GM12878 (cell line): ENCODE data around the gene CDC42EP3. TPM values are rescaled to one million over a fixed set of nuclear protein-coding genes. Genes with fewer than 3 reads are reported as not detected.
A peak's percentile ranks its signal among the peaks of the same experiment; 100 is the strongest.

Experiments
- ATAC-seq: fragments of 200-7000 bp; cut with Tn5 transposase; 3 replicates; pipeline ENCODE4 v1.9.1; 2020; ENCODE audit warnings: mild to moderate bottlenecking, moderate library complexity
- BruUV-seq: library from RNA; stranded (reverse); fragments of 400-500 nt; replicated peaks from 2 replicates; lab custom pipeline; 2021; lab: Mats Ljungman, UMichigan
- CTCF ChIA-PET: fragments of 300-600 bp; sonication (Branson Sonifier 250); formaldehyde crosslinking; extraction: SDS; loops from one replicate; lab custom pipeline; 2021; ENCODE audit warnings: inconsistent platforms; lab: Yijun Ruan, JAX
- POLR2A ChIA-PET: fragments of 350-600 bp; formaldehyde crosslinking; extraction: SDS; loops from one replicate; lab custom pipeline; 2021; ENCODE audit warnings: inconsistent platforms; lab: Charles Lee
- RAD21 ChIA-PET: fragments of 300-600 bp; sonication (Branson Sonifier 250); formaldehyde crosslinking; loops from one replicate; lab custom pipeline; 2023; ENCODE audit warnings: antibody characterized with exemption; ENCODE audit not compliant: unreplicated experiment; lab: Charles Lee
- SMC1A ChIA-PET: fragments of 300-600 bp; sonication (Branson Sonifier 250); formaldehyde crosslinking; loops from one replicate; lab custom pipeline; 2023; ENCODE audit not compliant: unreplicated experiment, uncharacterized antibody; lab: Charles Lee
- DNase-seq: peaks from one replicate; pipeline ENCODE4 v3.0.0-alpha.2; 2011; ENCODE audit warnings: low read depth, low spot score
- FAIRE-seq: peaks from 3 replicates; lab custom pipeline; 2011; peaks lifted over from hg19 to GRCh38; lab: Jason Lieb, UNC
- H2AFZ ChIP-seq: 2 replicates; pipeline ENCODE4 v1.6.0; 2011; ENCODE audit warnings: low read depth, low read length, control low read depth; ENCODE audit not compliant: control insufficient read depth
- H3K27ac ChIP-seq: 2 replicates; pipeline ENCODE4 v1.5.1; 2011; ENCODE audit warnings: control low read depth; ENCODE audit not compliant: control insufficient read depth, insufficient read depth
- H3K27me3 ChIP-seq, 2 experiments: replicated peaks in 1 of 2; 2 replicates each; pipeline versions ENCODE4 v1.6.0 to v1.6.1; 2011; ENCODE audit warnings: low read length in 1 of 2; ENCODE audit not compliant: control insufficient read depth in 2 of 2, insufficient read depth in 2 of 2
- H3K36me3 ChIP-seq, 2 experiments: 2 replicates each; pipeline ENCODE4 v1.5.1; 2011; ENCODE audit warnings: low read length in 1 of 2; ENCODE audit not compliant: control insufficient read depth in 2 of 2, insufficient read depth in 2 of 2
- H3K4me1 ChIP-seq: 2 replicates; pipeline ENCODE4 v1.6.1; 2011; ENCODE audit warnings: mild to moderate bottlenecking, low read length, moderate library complexity, mixed read lengths; ENCODE audit not compliant: control insufficient read depth, insufficient read depth
- H3K4me2 ChIP-seq: 2 replicates; pipeline ENCODE4 v1.6.0; 2011; ENCODE audit warnings: control low read depth; ENCODE audit not compliant: control insufficient read depth, insufficient read depth
- H3K4me3 ChIP-seq: fragments of 200-600 bp; sonication (generic); 2 replicates; pipeline ENCODE4 v1.5.1; 2016
- H3K79me2 ChIP-seq: 2 replicates; pipeline ENCODE4 v1.6.0; 2011; ENCODE audit warnings: low read length; ENCODE audit not compliant: control insufficient read depth, insufficient read depth
- H3K9ac ChIP-seq: 2 replicates; pipeline ENCODE4 v1.8.0; 2011; ENCODE audit warnings: low read length, control low read depth, mixed read lengths; ENCODE audit not compliant: control insufficient read depth, insufficient read depth
- H3K9me3 ChIP-seq: replicated peaks from 3 replicates; pipeline ENCODE4 v1.5.1; 2011; ENCODE audit warnings: mild to moderate bottlenecking, low read length; ENCODE audit not compliant: control insufficient read depth, insufficient read depth
- H4K20me1 ChIP-seq: 2 replicates; pipeline ENCODE4 v1.6.0; 2011; ENCODE audit not compliant: control insufficient read depth, insufficient read depth
- BACH1 ChIP-seq: fragments of 450-650 bp; IDR thresholded peaks from 2 replicates; pipeline ENCODE4 v1.6.1; 2017; ENCODE audit warnings: mild to moderate bottlenecking, borderline replicate concordance
- CHD1 ChIP-seq: IDR thresholded peaks from 2 replicates; pipeline ENCODE4 v1.6.1; 2012; ENCODE audit warnings: low read depth, low read length, improper control_type of control experiment
- EED ChIP-seq: sonication (generic); IDR thresholded peaks from 2 replicates; pipeline ENCODE4 v1.6.1; 2016; ENCODE audit warnings: antibody characterized with exemption, low read depth
- ETV6 ChIP-seq, 2 experiments: fragments of 450-650 bp in 1 of 2; IDR thresholded peaks in 1 of 2; conservative IDR thresholded peaks in 1 of 2; 2 replicates each; pipeline ENCODE4 v1.6.1; 2014; ENCODE audit warnings: antibody characterized with exemption in 1 of 2, borderline replicate concordance in 1 of 2, low read depth in 1 of 2, mild to moderate bottlenecking in 1 of 2, moderate library complexity in 1 of 2
- HDAC6 ChIP-seq: fragments of 200-600 bp; sonication (generic); IDR thresholded peaks from one replicate; pipeline ENCODE4 v1.8.0; 2017; ENCODE audit warnings: antibody characterized with exemption; ENCODE audit not compliant: unreplicated experiment
- KLF5 ChIP-seq: fragments of 450-650 bp; IDR thresholded peaks from 2 replicates; pipeline ENCODE4 v1.6.1; 2014; ENCODE audit warnings: mild to moderate bottlenecking; ENCODE audit not compliant: partially characterized antibody
- MTA3 ChIP-seq: IDR thresholded peaks from 2 replicates; pipeline ENCODE4 v1.6.1; 2012; ENCODE audit warnings: low read length, inconsistent platforms, borderline replicate concordance
- NFIC ChIP-seq: IDR thresholded peaks from 2 replicates; pipeline ENCODE4 v1.6.1; 2012; ENCODE audit warnings: low read depth, mild to moderate bottlenecking, inconsistent platforms, low read length, moderate library complexity
- POLR2AphosphoS2 ChIP-seq: IDR thresholded peaks from 2 replicates; pipeline ENCODE4 v1.6.1; 2011; ENCODE audit warnings: low read depth, mild to moderate bottlenecking, low read length, improper control_type of control experiment, moderate library complexity
- SUZ12 ChIP-seq: fragments of 200-600 bp; sonication (generic); IDR thresholded peaks from one replicate; pipeline ENCODE4 v1.6.1; 2018; ENCODE audit warnings: antibody characterized with exemption, mild to moderate bottlenecking; ENCODE audit not compliant: unreplicated experiment
- WGBS: methylation state at CpG from one replicate; pipeline ENCODE4 v1.1.6; 2016; ENCODE audit warnings: low lambda C conversion rate; ENCODE audit not compliant: insufficient replicate concordance, insufficient coverage; ENCODE audit errors: missing lambda C conversion rate; 5-methylcytosine and 5-hydroxymethylcytosine counted together
- in situ Hi-C: fragments of 300-500 bp; cut with MboI; formaldehyde crosslinking; loops from 9 replicates; pipeline ENCODE4 v1.14.3; 2018; ENCODE audit warnings: mixed read lengths
- intact Hi-C: fragments of 100-400 bp; cut with micrococcal nuclease; formaldehyde crosslinking; loops from one replicate; pipeline ENCODE4 v1.14.2; 2022; ENCODE audit not compliant: unreplicated experiment
- polyA plus RNA-seq, 11 experiments: library from polyadenylated mRNA; depleted of rRNA in 4 of 11; unstranded in 6 of 11; stranded (reverse) in 5 of 11; fragments of >200 nt; fragmentation: Nextera tagmentation in 4 of 11; fragmentation: Illumina TruSeq in 1 of 11; extraction: Ambion mirVana in 4 of 11; extraction: Trizol in 1 of 11; gene quantifications; 1 replicate in 1 of 11; 2 replicates in 10 of 11; pipeline versions ENCODE4 v1.2.1 to v1.2.3, GENCODE V29; 2011 to 2016; ENCODE audit warnings: inconsistent platforms in 2 of 11, missing spikeins in 2 of 11, low read depth in 1 of 11
- total RNA-seq, 4 experiments: library from RNA; depleted of rRNA in 3 of 4; stranded (reverse); fragments of >200 nt in 3 of 4; fragmentation: Illumina TruSeq in 1 of 4; extraction: Trizol in 1 of 4; gene quantifications; 2 replicates each; pipeline versions ENCODE4 v1.2.1 to v1.2.3, GENCODE V29; 2013 to 2021
- TF ChIP-seq, protein P1 (sequence below): IDR thresholded peaks from 2 replicates; pipeline ENCODE4 v1.6.1; 2012; ENCODE audit warnings: low read length, inconsistent platforms
- TF ChIP-seq, protein P2 (sequence below): fragments of 450-650 bp; IDR thresholded peaks from 2 replicates; pipeline ENCODE4 v1.6.1; 2017; ENCODE audit warnings: mild to moderate bottlenecking, moderate library complexity

CDC42EP3 gene
- total and polyA plus RNA-seq, 10 of the 15 experiments (the other 5 are each of a cell fraction or from before 2014, with no cell fraction given), result 11.8 to 86.9 (median 52.9) TPM

GRCh38 chr2:37621199-37621598, 50.2 kb downstream of the CDC42EP3 start:
- 96% methylated on average over 1 of the region's 1 CpG for WGBS
- peaks cover 46% of the 10 kb centered on the region for H3K4me1 ChIP-seq
- H3K79me2 ChIP-seq, result peaks cover 45% of the 10 kb centered on the region
- H3K36me3 ChIP-seq, result no peaks in the 10 kb centered on the region
- TF ChIP-seq, protein P1, sequence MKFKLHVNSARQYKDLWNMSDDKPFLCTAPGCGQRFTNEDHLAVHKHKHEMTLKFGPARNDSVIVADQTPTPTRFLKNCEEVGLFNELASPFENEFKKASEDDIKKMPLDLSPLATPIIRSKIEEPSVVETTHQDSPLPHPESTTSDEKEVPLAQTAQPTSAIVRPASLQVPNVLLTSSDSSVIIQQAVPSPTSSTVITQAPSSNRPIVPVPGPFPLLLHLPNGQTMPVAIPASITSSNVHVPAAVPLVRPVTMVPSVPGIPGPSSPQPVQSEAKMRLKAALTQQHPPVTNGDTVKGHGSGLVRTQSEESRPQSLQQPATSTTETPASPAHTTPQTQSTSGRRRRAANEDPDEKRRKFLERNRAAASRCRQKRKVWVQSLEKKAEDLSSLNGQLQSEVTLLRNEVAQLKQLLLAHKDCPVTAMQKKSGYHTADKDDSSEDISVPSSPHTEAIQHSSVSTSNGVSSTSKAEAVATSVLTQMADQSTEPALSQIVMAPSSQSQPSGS, result no peak
- TF ChIP-seq, protein P2, sequence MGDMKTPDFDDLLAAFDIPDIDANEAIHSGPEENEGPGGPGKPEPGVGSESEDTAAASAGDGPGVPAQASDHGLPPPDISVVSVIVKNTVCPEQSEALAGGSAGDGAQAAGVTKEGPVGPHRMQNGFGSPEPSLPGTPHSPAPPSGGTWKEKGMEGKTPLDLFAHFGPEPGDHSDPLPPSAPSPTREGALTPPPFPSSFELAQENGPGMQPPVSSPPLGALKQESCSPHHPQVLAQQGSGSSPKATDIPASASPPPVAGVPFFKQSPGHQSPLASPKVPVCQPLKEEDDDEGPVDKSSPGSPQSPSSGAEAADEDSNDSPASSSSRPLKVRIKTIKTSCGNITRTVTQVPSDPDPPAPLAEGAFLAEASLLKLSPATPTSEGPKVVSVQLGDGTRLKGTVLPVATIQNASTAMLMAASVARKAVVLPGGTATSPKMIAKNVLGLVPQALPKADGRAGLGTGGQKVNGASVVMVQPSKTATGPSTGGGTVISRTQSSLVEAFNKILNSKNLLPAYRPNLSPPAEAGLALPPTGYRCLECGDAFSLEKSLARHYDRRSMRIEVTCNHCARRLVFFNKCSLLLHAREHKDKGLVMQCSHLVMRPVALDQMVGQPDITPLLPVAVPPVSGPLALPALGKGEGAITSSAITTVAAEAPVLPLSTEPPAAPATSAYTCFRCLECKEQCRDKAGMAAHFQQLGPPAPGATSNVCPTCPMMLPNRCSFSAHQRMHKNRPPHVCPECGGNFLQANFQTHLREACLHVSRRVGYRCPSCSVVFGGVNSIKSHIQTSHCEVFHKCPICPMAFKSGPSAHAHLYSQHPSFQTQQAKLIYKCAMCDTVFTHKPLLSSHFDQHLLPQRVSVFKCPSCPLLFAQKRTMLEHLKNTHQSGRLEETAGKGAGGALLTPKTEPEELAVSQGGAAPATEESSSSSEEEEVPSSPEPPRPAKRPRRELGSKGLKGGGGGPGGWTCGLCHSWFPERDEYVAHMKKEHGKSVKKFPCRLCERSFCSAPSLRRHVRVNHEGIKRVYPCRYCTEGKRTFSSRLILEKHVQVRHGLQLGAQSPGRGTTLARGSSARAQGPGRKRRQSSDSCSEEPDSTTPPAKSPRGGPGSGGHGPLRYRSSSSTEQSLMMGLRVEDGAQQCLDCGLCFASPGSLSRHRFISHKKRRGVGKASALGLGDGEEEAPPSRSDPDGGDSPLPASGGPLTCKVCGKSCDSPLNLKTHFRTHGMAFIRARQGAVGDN, result no peak
- no peak for TF ChIP-seq SUZ12
- no peak for TF ChIP-seq MTA3
- TF ChIP-seq NFIC, result no peak
- TF ChIP-seq POLR2AphosphoS2, result no peak
- no peak for TF ChIP-seq CHD1
- TF ChIP-seq BACH1, result no peak
- no peak for TF ChIP-seq ETV6 (conservative IDR thresholded peaks at IDR 0.05 in 1 of 2, IDR thresholded peaks at IDR 0.05 in 1 of 2; ENCODE audit: borderline replicate concordance in 1 of 2, low read depth in 1 of 2)
- no peak for TF ChIP-seq EED
- TF ChIP-seq KLF5, result no peak
- no peak for TF ChIP-seq HDAC6
- H4K20me1 ChIP-seq, result no peaks in the 10 kb centered on the region
- no peak for FAIRE-seq
- ChIA-PET CTCF (interaction anchor here (0.6 to 7.1 kb wide), 11 partner anchors 13 to 225 kb away, joined by 3 to 32 read pairs (median 3); no protein-coding TSS in a partner anchor), SMC1A (interaction anchor here (0.7 to 10.2 kb wide), 24 partner anchors 11 to 232 kb away, joined by 3 to 178 read pairs (median 20); partner anchors contain the start of gene CDC42EP3), POLR2A (interaction anchor here (0.8 to 10.2 kb wide), 12 partner anchors 14 to 64 kb away, joined by 3 to 166 read pairs (median 8); partner anchors contain the start of gene CDC42EP3), RAD21 (interaction anchor here (0.7 to 9.9 kb wide), 19 partner anchors 12 to 256 kb away, joined by 3 to 176 read pairs (median 8); partner anchors contain the start of gene CDC42EP3)
- no peaks in the 10 kb centered on the region for H3K27me3 ChIP-seq
- peak overlapping the region; percentile 40 for H3K4me2 ChIP-seq
- intact Hi-C loops, result loop anchor here (5.0 kb wide), 1 partner anchor 46 kb away; no protein-coding TSS in a partner anchor
- H3K4me3 ChIP-seq, result no peak overlapping the region
- DNase-seq, result no peak
- ATAC-seq, result no peak
- BruUV-seq, result no TSS peak
- H3K9me3 ChIP-seq, result no peaks in the 10 kb centered on the region; the same call in 2 of the 3 replicates
- H3K27ac ChIP-seq, result peak overlapping the region; percentile 45
- no peak overlapping the region for H3K9ac ChIP-seq
- in situ Hi-C loops, result no loop called here
- H2AFZ ChIP-seq, result no peak overlapping the region
